Measurements from ENCODE around the gene CHRM5.
"Not testable (repeated sequence)": the region's sequence is repeated elsewhere in the genome, so short reads cannot be mapped to it uniquely, and the experiment has no call there.

CHRM5 gene

GRCh38 chr15:34046471-34047145 lies 78.3 kb downstream of the CHRM5 start:
- DNase-seq = no peak

- DNase-seq = no peak
These were observed 79.8 kb downstream of the CHRM5 start for GRCh38 chr15:34047893-34048775.

GRCh38 chr15:34049112-34049511 lies 80.8 kb downstream of the CHRM5 start:
- DNase-seq = no peak

DNA sequence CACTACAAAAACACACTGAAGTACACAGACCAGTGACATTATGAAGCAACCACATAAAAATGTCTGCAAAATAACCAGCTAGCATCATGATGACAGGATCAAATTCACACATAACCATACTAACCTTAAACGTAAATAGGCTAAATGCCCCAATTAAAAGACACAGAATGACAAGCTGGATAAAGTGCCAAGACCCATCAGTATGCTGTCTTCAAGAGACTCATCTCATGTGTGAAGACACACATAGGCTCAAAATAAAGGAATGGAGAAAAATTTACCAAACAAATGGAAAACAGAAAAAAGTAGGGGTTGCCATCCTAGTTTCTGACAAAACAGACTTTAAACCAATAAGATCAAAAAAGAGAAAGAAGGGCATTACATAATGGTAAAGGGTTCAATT lies 82.1 kb downstream of the CHRM5 start:
- not testable (repeated sequence) for DNase-seq

DNA sequence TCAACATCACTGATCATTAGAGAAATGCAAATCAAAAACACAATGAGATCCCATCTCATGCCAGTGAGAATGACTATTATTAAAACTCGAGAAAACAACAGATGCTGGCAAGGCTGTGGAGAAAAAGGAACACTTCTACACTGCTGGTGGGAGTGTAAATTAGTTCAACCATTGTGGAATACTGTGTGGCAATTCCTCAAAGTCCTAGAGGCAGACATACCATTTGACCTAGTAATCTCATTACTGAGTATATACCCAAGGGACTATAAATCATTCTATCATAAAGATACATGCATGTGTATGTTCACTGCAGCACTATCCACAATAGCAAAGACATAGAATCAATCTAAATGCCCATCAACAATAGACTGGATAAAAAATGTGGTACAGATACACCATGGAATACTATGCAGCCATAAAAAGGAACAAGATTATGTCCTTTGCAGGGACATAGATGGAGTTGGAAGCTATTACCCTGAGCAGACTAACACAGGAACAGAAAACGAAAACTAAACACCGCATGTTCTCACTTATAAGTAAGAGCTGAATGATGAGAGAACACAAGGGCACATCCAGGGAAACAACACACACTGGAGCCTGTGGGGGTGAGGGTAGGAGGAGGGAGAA lies 85.9 kb downstream of the CHRM5 start:
- DNase-seq = no peak

DNA sequence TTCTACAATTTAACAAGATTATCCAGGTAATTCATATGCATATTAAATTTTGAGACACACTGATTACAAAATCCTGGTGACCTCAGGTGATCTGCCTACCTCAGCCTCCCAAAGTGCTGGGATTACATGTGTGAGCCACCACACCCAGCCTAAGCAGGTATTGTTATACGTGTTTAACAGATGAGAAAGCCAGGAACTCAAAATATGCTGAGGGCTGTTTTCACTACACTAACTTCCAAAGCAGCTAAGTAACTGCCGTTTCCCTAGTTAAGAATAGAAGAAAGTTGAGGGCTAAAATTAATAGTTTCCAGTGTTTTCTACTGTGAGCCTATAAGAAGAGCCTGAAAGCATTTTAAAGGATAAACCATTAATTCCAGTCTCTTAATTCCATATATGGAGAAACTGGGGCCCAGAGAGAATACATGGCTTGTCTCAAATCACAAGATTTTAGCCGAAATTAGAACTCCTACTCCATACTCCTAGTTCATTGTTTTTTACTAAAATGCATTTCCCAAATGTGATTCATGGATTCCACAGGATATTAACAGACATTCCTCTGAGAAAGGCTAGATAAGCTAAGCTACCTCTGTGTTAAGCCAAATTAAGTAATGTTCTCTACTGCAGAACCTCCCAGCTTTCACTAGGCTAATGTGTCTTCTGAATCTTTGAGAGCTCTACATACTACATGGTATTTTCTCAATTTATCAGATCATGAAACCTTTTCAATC lies 87.7 kb downstream of the CHRM5 start:
- no peak for DNase-seq

DNA sequence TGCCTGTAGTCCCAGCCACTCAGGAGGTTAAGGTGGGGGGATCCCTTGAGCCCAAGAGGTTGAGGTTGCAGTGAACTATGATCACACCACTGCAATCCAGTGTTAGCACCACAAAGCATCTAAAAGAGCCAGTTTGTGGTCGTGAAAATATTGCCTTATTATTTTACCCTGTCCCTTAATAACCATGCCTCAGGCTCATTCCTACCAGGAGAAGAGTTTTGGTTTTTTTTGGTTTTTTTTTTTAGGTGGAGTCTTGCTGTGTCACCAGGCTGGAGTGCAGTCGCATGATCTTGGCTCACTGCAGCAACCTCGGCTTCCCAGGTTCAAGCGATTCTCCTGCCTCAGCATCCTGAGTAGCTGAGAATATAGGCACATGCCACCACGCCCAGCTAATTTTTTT lies 88.6 kb downstream of the CHRM5 start:
- no peak for DNase-seq

- DNase-seq = no peak
These were observed 91.2 kb downstream of the CHRM5 start for GRCh38 chr15:34059476-34059875.

DNA sequence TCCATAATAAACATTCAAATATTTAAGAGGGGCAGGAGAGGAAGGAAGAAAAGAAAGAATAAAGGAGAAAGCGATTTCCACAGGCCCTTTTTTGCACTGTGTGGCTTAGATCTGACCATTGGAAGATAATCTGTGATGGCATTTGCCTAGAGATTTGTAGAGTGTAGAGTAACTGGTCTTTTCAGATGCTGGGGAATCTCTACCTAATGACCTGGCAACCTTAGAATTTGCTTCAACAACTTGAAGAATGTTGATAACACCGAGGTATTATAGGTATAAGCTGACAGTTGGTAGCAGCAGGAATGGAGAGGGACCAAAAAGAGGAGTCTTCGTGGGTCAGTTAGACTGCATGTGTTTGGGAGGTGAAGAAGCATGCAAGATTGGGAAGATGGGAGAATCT lies 91.6 kb downstream of the CHRM5 start:
- no peak for DNase-seq

DNA sequence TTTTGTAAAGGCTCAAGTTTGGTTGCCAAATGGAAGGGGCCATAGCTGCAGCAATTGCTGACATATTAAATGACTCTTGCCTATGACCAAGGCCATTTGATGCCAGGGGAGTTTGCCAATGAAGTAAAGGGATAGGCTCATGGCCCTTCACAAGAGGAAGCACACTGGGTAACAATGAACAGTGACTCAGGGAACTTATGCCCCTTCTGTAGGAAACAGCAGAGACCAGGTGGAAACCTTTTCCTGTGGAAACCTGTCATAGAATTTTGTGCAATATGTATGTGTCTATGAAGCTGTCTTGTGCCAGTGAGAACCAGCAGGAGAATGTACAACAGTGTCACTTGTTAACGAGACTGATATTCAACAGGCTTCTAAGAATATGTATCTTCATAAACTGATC lies 96.1 kb downstream of the CHRM5 start:
- no peak for DNase-seq

- no peak for DNase-seq
These were observed 97.0 kb downstream of the CHRM5 start for GRCh38 chr15:34065261-34065660.

- DNase-seq = no peak
These were observed 97.6 kb downstream of the CHRM5 start for GRCh38 chr15:34065941-34066340.

- no peak for DNase-seq
These were observed 101.7 kb downstream of the CHRM5 start for GRCh38 chr15:34070003-34070402.

DNA sequence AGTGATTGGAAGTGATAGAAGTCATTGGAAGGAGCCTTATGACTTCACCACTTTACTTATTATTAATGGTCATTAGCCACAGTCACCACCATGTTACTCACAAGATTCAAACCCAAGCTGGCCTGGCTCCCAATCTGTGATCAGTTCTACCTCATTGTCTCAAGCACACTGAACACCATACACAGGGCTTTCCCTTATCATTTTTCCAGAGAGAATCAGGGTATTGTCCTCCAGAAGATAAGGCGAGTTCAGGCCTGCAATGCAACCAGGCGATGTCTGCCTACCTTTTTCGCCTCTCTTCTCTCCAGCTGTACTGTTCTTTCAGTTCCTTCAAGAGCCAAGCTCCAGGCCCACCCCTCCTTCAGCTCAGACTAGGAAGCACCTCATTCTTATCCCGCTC lies 108.5 kb downstream of the CHRM5 start:
- no peak for DNase-seq

GRCh38 chr15:34078900-34079299 lies 110.6 kb downstream of the CHRM5 start:
- DNase-seq = no peak

GRCh38 chr15:34079904-34080303 lies 111.6 kb downstream of the CHRM5 start:
- no peak for DNase-seq

DNA sequence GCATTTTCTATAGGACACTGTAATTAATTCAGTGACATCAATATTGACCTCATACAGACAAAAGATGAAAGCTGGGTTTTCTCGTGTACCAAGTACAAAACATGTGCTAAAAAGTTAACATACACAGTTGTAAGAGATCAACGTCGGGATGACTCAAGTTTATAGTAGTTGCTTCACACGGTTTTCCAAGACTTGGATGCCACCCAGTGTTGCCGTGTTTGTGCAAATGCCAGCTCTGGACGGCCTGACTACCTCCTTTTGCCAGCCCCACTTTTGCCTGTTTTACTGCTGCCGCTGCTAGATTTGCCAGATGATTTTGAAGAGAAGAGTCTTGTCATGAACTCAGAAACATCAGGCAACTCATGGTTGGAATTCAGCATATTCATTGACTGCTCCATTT lies 115.8 kb downstream of the CHRM5 start:
- no peak for DNase-seq

- no peak for DNase-seq
These were observed 117.4 kb downstream of the CHRM5 start for GRCh38 chr15:34085746-34086145.

- no peak for DNase-seq
These were observed 131.6 kb downstream of the CHRM5 start for GRCh38 chr15:34099914-34100313.

GRCh38 chr15:34101366-34102174 lies 133.3 kb downstream of the CHRM5 start, which contains the start of the genes EMC7 and PGBD4:
Gene EMC7, minus strand, starts transcription at chr15:34101862. Its CDS starts 23 bp downstream, at chr15:34101839.
Gene PGBD4, plus strand, starts transcription at chr15:34102083. Its CDS starts 449 bp downstream, at chr15:34102532.
- peak; percentile 99 for DNase-seq

DNA sequence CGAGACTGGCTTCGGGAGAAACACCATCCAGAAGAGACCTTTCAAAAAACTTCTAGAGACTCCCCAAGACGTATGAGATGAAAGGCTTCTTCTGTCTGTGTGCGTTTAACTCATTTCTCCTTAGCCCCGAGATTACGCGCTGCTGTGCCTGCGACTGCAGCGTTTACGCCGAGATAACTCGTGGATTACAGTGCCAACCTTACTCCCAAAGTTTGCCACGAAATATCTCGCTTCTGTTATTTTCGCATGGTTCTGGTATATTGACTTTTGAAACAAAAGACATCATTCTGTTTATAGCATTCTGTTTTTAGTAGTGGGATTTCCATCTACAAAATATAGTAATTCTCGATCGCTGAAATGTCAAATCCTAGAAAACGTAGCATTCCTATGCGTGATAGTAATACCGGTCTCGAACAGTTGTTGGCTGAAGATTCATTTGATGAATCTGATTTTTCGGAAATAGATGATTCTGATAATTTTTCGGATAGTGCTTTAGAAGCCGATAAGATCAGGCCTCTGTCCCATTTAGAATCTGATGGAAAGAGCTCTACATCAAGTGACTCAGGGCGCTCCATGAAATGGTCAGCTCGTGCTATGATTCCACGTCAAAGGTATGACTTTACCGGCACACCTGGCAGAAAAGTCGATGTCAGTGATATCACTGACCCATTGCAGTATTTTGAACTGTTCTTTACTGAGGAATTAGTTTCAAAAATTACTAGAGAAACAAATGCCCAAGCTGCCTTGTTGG lies 134.1 kb downstream of the CHRM5 start:
- no peak for DNase-seq

Data from stimulated activated CD4-positive, alpha-beta T cell treated with anti-CD3 and anti-CD28 coated beads, Interleukin-4, amount 100 ng/mL, for 24 hours (primary cell).